Sigmoid colon (tissue), 4 donors: ENCODE results near the gene PUS7.

Experiments used
- CTCF ChIP-seq, 4 experiments: fragments of 450-650 bp in 3 of 4; fragments of 200-600 bp in 1 of 4; IDR thresholded peaks; one replicate each; pipeline ENCODE4 v1.5.1; 2016 to 2019; ENCODE audit warnings: antibody characterized with exemption in 4 of 4, mild to moderate bottlenecking in 3 of 4, moderate library complexity in 2 of 4
- EP300 ChIP-seq, 4 donors: sonication (generic); formaldehyde crosslinking; IDR thresholded peaks; one replicate each; pipeline ENCODE4 v1.6.1; 2017; ENCODE audit warnings: antibody characterized with exemption in 4 of 4
- POLR2A ChIP-seq, 2 donors: fragments of 450-650 bp; IDR thresholded peaks; one replicate each; pipeline ENCODE4 v1.6.1; 2016; ENCODE audit warnings: antibody characterized with exemption in 2 of 2, mild to moderate bottlenecking in 2 of 2, moderate library complexity in 2 of 2
- POLR2AphosphoS5 ChIP-seq, 4 donors: sonication (generic); formaldehyde crosslinking; IDR thresholded peaks; one replicate each; pipeline ENCODE4 v1.6.1; 2017; ENCODE audit warnings: antibody characterized with exemption in 4 of 4

GRCh38 chr7:105530546-105530945 is 8.5 kb upstream of the PUS7 start:
- no peak for TF ChIP-seq EP300 (IDR thresholded peaks at IDR 0.05)
- no peak for TF ChIP-seq CTCF (IDR thresholded peaks at IDR 0.05)
- TF ChIP-seq POLR2A (IDR thresholded peaks at IDR 0.05), result no peak
- no peak for TF ChIP-seq POLR2AphosphoS5 (IDR thresholded peaks at IDR 0.05)
